Inflammatory macrophage (primary cell): ENCODE data around the gene C1S.

Source experiments
- DNase-seq, 2 donors: peaks; one replicate each; pipeline ENCODE4 v3.0.0-alpha.2; 2020 to 2022

The C1S gene

DNA sequence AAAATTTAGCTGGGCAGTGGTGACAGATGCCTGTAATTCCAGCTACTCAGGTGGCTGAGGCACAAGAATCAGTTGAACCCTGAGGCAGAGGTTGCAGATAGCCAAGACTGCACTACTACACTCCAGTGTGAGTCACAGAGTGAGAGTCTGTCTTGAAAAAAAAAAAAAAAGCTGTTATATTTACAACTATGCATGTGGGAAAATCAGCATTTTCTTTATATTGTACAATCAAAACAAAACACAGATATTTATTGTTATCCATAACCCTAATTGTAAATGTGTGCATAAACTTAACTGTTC lies 19.3 kb downstream of the C1S start:
- no peak for DNase-seq

DNA sequence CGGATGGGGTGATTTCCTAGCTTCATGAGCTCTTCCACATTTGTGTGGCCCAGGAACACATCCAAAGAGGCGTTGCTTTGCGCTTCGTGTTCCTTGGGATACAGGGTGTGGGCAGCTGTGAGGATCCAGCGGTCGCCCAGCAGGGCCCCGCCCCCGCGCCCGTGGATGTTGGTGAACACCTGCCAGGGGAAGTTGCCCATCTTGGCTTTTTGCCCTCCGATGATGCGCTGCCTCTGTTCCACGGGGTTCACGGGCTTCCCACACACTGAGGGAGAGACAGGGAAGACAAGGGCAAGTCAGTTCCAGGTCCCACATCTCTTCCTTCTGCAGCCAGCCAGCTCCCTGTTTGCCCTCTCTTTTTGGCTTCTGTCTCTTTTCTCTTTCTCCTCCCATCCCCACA lies 20.5 kb downstream of the C1S start:
- DNase-seq, result no peak

GRCh38 chr12:7083125-7083524 lies 22.6 kb downstream of the C1S start:
- DNase-seq, result no peak

- no peak for DNase-seq
Measured at GRCh38 chr12:7089196-7089871, 28.8 kb downstream of the C1S start.

DNA sequence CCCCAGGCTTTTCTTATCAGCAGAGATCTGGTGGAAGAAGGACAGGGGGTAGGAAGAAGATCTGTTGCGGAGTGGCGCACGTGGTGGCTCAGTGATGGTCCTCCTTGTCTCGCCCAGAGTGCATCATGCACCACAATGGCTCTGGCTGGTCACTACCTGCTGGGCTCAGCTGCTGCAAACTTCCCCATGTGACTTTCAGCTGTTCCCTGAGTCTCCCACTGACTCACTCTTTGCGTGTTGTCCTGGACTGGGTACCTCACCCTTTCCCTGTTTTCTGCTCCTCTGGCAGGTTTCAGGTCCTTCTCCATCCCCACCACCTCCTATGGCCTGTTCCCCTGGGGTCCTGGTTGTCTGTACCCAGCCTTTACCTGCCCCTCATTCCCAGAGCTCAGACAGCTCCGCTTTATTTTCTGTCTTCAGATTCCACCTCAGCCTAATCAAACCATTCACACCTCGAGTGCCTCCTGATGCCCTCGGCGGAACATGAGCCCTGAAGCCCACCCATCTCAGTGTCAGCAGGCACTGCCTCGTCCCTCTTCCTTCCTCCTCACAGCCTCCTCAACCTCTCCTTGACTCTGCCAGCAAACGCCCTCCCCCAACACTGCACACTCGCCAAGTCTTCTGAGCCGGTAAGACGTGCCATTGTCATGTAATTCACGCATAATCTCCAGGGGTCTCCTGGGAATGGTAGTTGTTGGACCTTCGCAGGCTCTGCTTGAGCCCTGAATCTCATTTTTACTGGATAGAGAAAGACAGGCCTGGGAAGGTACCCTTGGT lies 29.9 kb downstream of the C1S start:
- DNase-seq, result no peak

GRCh38 chr12:7091171-7091570 lies 30.7 kb downstream of the C1S start:
- no peak for DNase-seq

DNA sequence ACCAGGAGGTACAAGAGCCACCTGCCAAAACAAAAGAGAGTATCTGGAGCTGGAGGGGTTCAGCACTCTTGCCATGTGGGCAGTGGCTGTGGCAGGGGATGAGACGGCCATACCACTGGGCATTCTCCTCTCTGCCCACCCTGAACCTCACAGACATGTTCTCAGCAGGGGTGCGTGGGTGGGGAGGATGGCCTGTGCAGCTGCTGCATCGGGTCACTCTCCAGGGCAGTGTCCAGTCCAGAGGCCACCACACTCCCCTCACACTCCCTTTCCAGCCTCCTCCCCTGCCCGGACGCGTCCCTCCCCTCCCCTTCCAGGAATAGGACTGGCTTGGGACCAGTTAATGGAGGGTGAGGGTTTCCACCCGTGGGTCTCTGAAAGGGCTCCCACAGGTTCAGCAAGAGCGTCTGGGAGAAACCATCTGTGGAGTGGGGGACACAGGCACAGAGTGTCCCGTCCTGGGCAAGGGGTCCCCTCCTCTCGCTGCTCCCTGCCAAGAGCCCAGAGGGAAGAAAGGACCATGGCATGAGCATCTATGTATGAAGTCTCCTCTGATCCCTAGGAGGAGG lies 31.2 kb downstream of the C1S start:
- DNase-seq, result no peak

DNA sequence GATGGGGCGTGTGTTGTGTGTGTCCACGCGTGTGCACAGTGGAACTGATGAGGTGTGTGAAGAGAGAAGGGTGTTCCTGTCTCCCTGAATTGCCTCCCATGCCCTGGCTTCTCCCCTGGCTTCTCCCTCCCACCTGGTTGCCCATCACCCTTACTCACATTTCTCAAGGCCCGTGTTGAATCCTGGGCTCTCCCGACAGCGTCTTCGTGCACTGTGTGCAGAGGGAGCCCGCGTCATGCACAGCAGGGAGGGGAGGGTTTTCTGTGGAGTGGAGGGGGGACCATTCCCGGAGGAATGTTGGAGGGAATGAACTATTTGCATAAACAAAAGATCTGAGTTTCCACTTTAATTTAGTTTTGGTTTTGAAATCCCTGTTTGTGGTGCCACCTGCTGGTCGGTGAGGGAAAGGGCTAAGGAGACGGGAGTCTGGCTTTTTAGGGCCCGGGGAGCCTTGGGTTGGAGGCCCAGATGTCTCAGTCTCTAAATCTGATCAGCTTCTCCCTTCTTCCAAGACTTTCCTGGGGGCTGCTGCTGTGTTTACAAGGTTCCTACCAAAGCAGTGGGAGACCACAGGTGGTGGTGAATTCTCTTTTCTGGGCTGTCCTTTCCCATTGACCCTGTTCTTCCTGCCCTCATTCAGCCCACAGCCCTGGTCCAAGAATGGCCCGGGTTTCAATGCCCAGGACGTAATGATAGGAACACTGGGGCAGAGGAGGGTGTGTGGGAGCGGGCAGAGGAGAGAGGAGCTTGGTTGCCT lies 31.9 kb downstream of the C1S start, which contains the start of gene C1R:
Gene C1R, minus strand, starts transcription at position 217 of the 757 bp plus-strand sequence. Its CDS starts 57 bp downstream, at position 160.
- DNase-seq, result peak; percentile 53

DNA sequence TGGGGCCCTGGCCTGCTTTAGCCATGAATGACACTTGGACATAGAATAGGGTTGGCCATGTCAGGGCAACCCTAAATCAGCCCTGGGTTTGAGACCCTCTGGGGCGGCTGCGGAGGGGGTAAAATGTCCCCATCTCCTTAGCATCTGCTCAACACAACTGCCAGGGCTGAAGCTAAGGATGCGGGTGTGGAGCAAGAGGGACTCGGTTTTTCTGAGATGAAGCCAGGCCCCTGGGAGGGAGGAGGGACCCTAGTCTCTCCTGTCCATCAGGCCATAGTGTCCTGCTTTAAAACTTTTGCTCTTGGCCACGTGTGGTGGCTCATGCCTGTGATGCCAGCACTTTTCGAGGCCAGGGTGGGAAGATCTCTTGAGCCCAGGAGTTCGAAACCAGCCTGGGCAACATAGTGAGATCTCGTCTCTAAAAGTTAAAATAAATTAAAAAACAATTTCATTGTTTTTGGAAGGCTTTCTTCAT lies 32.5 kb downstream of the C1S start:
- DNase-seq, result no peak

- DNase-seq, result peak in 1 of 2 donors; percentile 44
Measured at GRCh38 chr12:7093486-7093885, 33.0 kb downstream of the C1S start.

DNA sequence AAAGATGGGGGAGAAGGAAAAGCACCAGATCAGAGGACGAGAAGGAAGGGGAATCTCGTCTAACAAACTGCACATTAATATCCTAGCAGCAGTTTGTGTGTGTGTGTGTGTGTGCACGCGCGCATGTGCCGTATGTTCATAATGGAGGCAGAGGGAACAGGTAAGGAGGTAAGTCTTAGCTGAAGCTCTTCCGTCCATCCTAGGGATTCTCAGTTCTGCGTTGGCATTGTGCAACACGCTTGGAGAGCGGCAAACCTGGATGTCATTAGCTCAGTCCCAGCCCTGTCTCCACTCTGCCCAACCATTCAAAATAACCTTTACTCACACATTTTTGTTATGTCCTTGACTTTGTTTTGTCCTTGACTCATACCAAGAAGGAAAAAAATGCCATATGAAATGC lies 33.4 kb downstream of the C1S start:
- no peak for DNase-seq

- DNase-seq, result no peak
Measured at GRCh38 chr12:7096006-7096932, 35.8 kb downstream of the C1S start.

DNA sequence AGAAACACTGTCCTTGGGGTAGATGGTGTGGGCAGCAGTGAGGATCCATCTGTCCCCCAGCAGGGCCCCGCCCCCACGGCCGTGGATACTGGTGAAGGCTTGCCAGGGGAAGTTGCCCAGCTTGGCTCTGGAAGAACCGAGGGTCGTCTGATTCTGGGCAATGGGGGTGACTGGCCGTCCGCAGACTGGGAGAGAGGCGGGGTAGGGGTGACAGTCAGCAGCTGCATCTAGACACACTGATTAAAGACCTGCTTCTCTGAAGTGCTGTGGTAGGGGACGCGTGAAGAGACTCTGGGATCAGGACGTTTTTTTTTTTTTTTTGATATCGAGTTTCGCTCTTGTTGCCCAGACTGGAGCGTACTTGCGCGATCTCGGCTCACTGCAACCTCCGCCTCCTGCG lies 36.5 kb downstream of the C1S start:
- DNase-seq, result no peak

DNA sequence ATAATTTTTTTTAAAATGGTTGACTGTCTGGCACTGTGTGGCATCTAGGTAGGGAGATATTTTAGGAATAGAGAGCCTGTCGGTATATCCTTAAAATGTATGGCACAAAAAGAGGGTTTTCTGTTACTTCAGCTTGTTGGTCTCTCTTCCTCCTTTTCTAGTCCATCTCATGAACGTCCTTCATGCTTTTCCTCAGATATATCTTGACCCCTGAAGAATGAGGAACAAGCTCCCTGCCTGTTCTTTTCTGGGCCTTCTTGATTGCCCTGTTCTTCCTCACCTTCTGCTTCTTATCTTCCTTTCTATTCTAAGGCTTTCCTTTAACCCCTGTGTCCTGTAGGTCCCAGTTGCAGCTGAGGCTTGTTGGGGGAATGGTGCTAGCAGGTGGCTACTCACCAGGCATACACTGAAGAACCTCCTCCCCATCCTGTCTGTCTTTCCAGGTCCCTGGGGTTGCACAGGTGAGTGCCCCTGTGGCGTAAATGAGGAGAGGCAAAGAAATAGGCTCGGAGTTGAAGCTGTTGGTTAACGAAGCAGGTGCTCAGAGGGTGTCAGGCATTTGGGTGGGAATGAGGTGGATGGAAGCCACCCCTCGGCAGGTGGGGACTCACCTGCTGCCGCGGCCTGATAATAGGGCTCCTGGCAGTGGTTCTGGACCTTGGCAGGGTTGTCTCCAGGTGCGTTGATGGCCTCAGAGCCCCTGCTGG lies 38.9 kb downstream of the C1S start:
- peak; percentile 27 to 53 for DNase-seq

DNA sequence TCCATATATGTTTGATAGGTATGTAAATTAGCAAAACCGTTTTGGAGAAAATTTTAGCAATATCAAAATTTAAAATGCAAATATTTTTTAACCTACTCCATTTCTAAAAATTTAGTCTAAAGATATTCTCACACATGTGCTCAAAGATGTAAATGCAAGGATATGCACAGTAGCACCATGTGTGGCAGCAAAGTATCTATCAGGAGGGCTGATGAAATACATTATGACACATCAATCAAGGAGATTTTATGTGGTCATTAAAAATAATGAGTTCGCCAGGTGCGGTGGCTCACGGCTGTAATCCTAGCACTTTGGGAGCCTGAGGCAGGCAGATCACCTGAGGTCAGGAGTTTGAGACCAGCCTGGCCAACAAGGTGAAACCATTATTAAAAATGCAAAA lies 39.7 kb downstream of the C1S start:
- DNase-seq, result no peak

DNA sequence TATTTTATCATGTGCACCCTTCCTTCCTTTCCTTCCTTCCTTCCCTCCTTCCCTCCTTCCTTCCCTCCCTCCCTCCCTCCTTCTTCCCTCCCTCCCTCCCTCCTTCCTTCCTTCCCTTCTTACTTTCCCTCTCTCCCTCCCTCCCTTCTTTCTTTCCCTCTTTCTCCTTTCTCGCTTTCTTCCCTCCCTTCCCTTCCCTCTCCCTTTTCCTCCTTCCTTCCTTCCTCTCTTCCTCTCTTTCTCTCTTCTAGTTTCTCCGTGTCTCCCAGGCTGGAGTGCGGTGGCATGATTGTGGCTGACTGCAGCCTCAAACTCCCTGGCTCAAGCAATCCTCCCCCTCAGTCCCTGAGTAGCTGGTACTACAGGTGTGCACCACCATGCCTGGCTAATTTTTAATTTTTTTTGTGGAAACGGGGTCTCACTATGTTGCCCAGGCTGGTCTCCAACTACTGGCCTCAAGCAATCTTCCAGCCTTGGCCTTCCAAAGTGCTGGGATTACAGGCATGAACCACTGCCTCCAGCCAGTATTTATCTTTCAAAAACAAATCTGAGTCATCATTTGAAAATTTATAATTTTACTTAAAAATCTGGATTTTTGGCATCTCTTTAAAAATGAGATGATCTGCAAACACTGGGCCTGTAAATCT lies 40.7 kb downstream of the C1S start:
- DNase-seq, result no peak

DNA sequence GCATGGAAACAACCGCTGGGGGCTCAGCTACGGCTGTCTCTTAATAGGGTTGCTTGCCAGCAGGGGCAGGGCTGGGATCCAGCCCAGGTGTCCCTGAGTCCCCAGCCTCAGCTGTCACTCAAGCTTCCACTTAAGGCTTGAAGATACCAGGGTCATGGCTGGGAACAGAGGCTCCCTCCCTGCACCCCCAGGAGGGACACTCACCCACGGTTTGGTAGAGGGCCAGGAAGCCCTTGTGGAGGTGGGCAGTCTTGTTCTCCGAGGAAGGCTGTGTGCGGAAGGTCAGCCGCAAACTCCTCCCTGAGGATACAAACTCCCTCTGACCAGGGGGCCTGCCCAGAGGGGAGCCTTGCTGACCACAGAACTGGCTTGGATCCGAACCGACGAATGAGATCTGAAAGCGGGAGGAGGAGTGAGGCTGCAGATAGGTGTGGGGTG lies 41.2 kb downstream of the C1S start:
- DNase-seq, result no peak

GRCh38 chr12:7102582-7102981 lies 42.1 kb downstream of the C1S start:
- DNase-seq, result no peak

DNA sequence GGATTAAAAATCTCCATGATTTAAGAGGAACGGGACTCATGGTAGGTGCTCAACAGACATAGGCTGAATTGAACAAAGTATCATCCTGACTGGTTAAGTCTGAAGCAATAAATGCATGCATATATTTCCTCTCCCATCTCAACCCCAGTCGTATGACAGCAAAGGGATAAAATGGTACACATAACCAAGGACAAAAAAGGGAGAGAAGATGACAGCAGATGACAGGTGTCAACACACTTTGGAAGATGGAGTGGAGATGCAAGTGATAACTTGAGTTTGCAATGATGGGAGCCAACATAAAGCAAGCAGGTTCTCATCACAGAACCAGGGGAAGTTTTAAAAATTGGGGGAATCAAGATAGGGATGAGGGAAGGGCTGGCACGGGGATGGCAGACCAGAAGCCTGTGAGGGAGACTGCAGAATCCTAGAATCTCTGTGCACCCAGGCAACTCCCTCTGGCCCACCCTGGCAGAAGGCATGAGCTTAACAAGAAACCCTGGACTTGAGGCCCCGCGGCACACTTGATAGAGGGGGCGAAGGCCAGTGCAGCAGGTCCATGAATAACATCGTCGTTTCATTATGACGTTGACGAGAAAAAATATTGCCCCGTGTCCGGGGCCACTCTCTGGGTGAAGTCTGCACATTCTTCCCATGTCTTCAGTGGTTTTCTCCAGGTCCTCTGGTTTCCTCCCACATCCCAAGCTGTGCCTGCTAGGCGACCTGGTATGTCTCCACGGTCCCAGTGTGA lies 43.5 kb downstream of the C1S start:
- DNase-seq, result no peak

DNA sequence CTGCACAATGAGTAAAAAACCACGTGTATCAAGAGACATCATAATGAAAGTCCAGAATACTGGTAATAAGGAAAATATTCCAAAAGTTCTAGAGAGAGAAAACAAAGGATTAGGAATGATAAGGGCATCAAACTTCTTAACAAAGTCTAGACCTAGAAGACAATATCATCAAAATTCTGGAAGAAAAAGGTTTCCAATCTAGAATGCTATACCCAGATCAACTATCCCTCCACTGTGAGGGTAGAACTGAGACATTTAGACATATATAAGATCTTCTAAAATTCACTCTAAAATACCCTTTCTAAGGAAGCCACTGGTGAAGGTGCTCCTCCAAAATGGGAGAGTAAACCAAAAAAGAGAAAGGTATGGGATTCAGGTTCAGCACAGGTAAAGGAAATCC lies 45.6 kb downstream of the C1S start:
- no peak for DNase-seq
